ENCODE measurements around the gene RBM48. TPM values are rescaled to one million over a fixed set of nuclear protein-coding genes. Genes with fewer than 3 reads are reported as not detected.

Gene RBM48
- total and polyA plus RNA-seq, 9 of the 15 experiments (the other 6 are each of a cell fraction or from before 2014, with no cell fraction given): 9.9 to 35.1 (median 16.3) TPM

DNA sequence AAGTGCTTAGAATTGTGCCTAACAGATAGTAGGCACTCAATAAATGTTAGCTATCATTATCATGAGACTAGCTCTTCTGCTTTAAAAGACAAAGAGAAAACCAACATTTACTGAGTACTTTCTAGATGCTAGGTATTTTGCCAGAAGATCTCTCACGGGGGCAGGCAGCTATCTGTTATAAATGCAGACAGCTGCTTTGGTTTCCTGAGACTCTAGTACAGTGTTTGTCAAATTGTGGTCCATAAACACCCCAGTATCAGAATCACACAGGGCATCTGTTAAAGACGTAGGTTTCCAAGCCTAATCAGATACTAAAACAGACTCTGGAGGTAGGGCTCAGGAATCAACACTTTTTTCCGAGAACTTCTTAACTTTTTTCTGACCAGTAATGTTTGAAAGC lies 47.7 kb downstream of the RBM48 start:
- ATAC-seq (no peak), FAIRE-seq (no peak), DNase-seq (ENCODE audit: extremely low read depth in 1 of 4, low spot score in 3 of 4) (no peak)
- TF ChIP-seq, protein P1, sequence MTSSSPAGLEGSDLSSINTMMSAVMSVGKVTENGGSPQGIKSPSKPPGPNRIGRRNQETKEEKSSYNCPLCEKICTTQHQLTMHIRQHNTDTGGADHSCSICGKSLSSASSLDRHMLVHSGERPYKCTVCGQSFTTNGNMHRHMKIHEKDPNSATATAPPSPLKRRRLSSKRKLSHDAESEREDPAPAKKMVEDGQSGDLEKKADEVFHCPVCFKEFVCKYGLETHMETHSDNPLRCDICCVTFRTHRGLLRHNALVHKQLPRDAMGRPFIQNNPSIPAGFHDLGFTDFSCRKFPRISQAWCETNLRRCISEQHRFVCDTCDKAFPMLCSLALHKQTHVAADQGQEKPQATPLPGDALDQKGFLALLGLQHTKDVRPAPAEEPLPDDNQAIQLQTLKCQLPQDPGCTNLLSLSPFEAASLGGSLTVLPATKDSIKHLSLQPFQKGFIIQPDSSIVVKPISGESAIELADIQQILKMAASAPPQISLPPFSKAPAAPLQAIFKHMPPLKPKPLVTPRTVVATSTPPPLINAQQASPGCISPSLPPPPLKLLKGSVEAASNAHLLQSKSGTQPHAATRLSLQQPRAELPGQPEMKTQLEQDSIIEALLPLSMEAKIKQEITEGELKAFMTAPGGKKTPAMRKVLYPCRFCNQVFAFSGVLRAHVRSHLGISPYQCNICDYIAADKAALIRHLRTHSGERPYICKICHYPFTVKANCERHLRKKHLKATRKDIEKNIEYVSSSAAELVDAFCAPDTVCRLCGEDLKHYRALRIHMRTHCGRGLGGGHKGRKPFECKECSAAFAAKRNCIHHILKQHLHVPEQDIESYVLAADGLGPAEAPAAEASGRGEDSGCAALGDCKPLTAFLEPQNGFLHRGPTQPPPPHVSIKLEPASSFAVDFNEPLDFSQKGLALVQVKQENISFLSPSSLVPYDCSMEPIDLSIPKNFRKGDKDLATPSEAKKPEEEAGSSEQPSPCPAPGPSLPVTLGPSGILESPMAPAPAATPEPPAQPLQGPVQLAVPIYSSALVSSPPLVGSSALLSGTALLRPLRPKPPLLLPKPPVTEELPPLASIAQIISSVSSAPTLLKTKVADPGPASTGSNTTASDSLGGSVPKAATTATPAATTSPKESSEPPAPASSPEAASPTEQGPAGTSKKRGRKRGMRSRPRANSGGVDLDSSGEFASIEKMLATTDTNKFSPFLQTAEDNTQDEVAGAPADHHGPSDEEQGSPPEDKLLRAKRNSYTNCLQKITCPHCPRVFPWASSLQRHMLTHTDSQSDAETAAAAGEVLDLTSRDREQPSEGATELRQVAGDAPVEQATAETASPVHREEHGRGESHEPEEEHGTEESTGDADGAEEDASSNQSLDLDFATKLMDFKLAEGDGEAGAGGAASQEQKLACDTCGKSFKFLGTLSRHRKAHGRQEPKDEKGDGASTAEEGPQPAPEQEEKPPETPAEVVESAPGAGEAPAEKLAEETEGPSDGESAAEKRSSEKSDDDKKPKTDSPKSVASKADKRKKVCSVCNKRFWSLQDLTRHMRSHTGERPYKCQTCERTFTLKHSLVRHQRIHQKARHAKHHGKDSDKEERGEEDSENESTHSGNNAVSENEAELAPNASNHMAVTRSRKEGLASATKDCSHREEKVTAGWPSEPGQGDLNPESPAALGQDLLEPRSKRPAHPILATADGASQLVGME (CRISPR knock-in tag; IDR thresholded peaks at IDR 0.05): no peak
- TF ChIP-seq RUNX1 (IDR thresholded peaks at IDR 0.05; ENCODE audit: low read depth) (no peak), U2AF2 (optimal IDR thresholded peaks at IDR 0.05; ENCODE audit: low read depth, low read length) (no peak), ZNF668 (CRISPR knock-in tag; IDR thresholded peaks at IDR 0.05) (no peak), NR1H2 (CRISPR knock-in tag; IDR thresholded peaks at IDR 0.05) (no peak)
- CTCF ChIA-PET (ENCODE audit: low intra/inter-chr PET ratio): no interaction called here
- BruUV-seq (replicated peaks): no TSS peak
- H3K27ac ChIP-seq (ENCODE audit: extremely low read depth, low read depth, low read length): no peak overlapping the region
- no peak overlapping the region for H3K4me2 ChIP-seq (ENCODE audit: insufficient read depth, low read length)
- H3K79me2 ChIP-seq (ENCODE audit: control insufficient read depth, insufficient read depth, low read length): peaks cover 11% of the 10 kb centered on the region
- no peak overlapping the region for H2AFZ ChIP-seq (ENCODE audit: low read depth, low read length)
- H3K4me1 ChIP-seq (replicated peaks in 1 of 2; ENCODE audit: control insufficient read depth in 2 of 2, insufficient read depth in 2 of 2, low read length in 2 of 2): no peaks in the 10 kb centered on the region
- no peaks in the 10 kb centered on the region for H3K27me3 ChIP-seq (ENCODE audit: control insufficient read depth in 2 of 2, insufficient read depth in 2 of 2, low read length in 2 of 2)
- H3K9me1 ChIP-seq (ENCODE audit: control insufficient read depth, insufficient read depth, low read length): no peaks in the 10 kb centered on the region
- intact Hi-C loops (cut with micrococcal nuclease) (no loop called here), in situ Hi-C loops (cut with MboI) (no loop called here)
- no peak overlapping the region for H3K4me3 ChIP-seq
- H3K9ac ChIP-seq (ENCODE audit: insufficient read depth in 1 of 2, low read depth in 2 of 2, low read length in 2 of 2): no peak overlapping the region
- WGBS (ENCODE audit: insufficient coverage, low coverage, missing lambda C conversion rate): 66% methylated on average over 3 of the region's 3 CpGs
- no peaks in the 10 kb centered on the region for H3K9me3 ChIP-seq (replicated peaks; ENCODE audit: control insufficient read depth, insufficient read depth, low read depth, low read length)
- POLR2A ChIA-PET: interaction anchor here (0.7 to 1.8 kb wide), 4 partner anchors 11 to 20 kb away, joined by 3 to 6 read pairs (median 3); partner anchors contain the start of gene FAM133B
- H3K36me3 ChIP-seq (ENCODE audit: control insufficient read depth, insufficient read depth, low read length): peaks cover 91% of the 10 kb centered on the region
- H4K20me1 ChIP-seq (replicated peaks; ENCODE audit: control insufficient read depth, insufficient read depth, low read length): no peaks in the 10 kb centered on the region
